Measurements from ENCODE around the gene SVOP.
"Not testable (repeated sequence)": the region's sequence is repeated elsewhere in the genome, so short reads cannot be mapped to it uniquely, and the experiment has no call there.

Gene SVOP

GRCh38 chr12:108860443-108860842 lies 160.4 kb downstream of the SVOP start:
- no peak overlapping the region for H3K4me3 ChIP-seq (ENCODE audit: control insufficient read depth, low read depth, low read length)
- no peak for TF ChIP-seq CTCF (IDR thresholded peaks at IDR 0.05; ENCODE audit: control insufficient read depth, insufficient read depth, low read depth, low read length, missing control alignments)
- no peak for DNase-seq (ENCODE audit: low read depth)

- no peak for DNase-seq (ENCODE audit: low read depth)
- no peak for TF ChIP-seq CTCF (IDR thresholded peaks at IDR 0.05; ENCODE audit: control insufficient read depth, insufficient read depth, low read depth, low read length, missing control alignments)
- H3K4me3 ChIP-seq (ENCODE audit: control insufficient read depth, low read depth, low read length): no peak overlapping the region
Observed at GRCh38 chr12:108859923-108860291, 161.0 kb downstream of the SVOP start.

- H3K4me3 ChIP-seq (ENCODE audit: control insufficient read depth, low read depth, low read length); DNase-seq (ENCODE audit: low read depth): not testable (repeated sequence)
Observed at GRCh38 chr12:108859141-108859922, 161.5 kb downstream of the SVOP start.

- TF ChIP-seq CTCF (IDR thresholded peaks at IDR 0.05; ENCODE audit: control insufficient read depth, insufficient read depth, low read depth, low read length, missing control alignments): no peak
- H3K4me3 ChIP-seq (ENCODE audit: control insufficient read depth, low read depth, low read length): peak overlapping the region; percentile 44
- DNase-seq (ENCODE audit: low read depth): no peak
Observed at GRCh38 chr12:108858311-108859074, 162.4 kb downstream of the SVOP start.

All from AG09309 (cell line).